A549 (cell line): ENCODE data around the gene PPP6R3.

Experiments
- CTCF ChIP-seq: fragments of >200 bp; sonication (Bioruptor Twin); formaldehyde crosslinking; IDR thresholded peaks from 3 replicates; pipeline ENCODE4 v1.5.1; 2016
- EP300 ChIP-seq, 2 experiments: fragments of >200 bp; sonication (Bioruptor Twin); formaldehyde crosslinking; IDR thresholded peaks; 2 replicates in 1 of 2; 3 replicates in 1 of 2; pipeline ENCODE4 v1.6.1; 2016 to 2017
- POLR2A ChIP-seq: IDR thresholded peaks from 2 replicates; pipeline ENCODE4 v1.6.1; 2012; ENCODE audit warnings: mild to moderate bottlenecking, low read length
- USF2 ChIP-seq: fragments of 450-650 bp; IDR thresholded peaks from 2 replicates; pipeline ENCODE4 v1.6.1; 2014; ENCODE audit warnings: antibody characterized with exemption

GRCh38 chr11:68589547-68590216 lies 129.1 kb downstream of the PPP6R3 start:
- TF ChIP-seq EP300 (IDR thresholded peaks at IDR 0.05) (no peak), POLR2A (no peak), USF2 (no peak), CTCF (no peak)
